Panc1 (cell line): Measurements from ENCODE around the gene PTP4A2. TPM values are rescaled to one million over a fixed set of nuclear protein-coding genes. Genes with fewer than 3 reads are reported as not detected.

Experiments used
- ATAC-seq: fragments of 200-7000 bp; cut with Tn5 transposase; 2 replicates; pipeline ENCODE4 v1.9.1; 2020; ENCODE audit warnings: mild to moderate bottlenecking, moderate library complexity
- BruUV-seq: library from RNA; stranded (reverse); fragments of 400-500 nt; replicated peaks from 2 replicates; lab custom pipeline; 2021; lab: Mats Ljungman, UMichigan
- CTCF ChIA-PET: fragments of 300-600 bp; sonication (Branson Sonifier 250); formaldehyde crosslinking; loops from one replicate; lab custom pipeline; 2022; ENCODE audit warnings: antibody characterized with exemption; lab: Charles Lee
- POLR2A ChIA-PET: fragments of 300-600 bp; sonication (Branson Sonifier 250); formaldehyde crosslinking; loops from one replicate; lab custom pipeline; 2022; ENCODE audit warnings: antibody characterized with exemption; lab: Charles Lee
- DNase-seq: peaks from one replicate; pipeline ENCODE4 v3.0.0-alpha.2; 2010; ENCODE audit warnings: low read depth, low spot score
- H3K27ac ChIP-seq: 2 replicates; pipeline ENCODE4 v1.5.1; 2011; ENCODE audit warnings: mild to moderate bottlenecking, low read length, inconsistent platforms
- H3K27me3 ChIP-seq: fragments of 200-500 bp; sonication (Bioruptor generic); 2 replicates; pipeline ENCODE4 v1.6.0; 2014; ENCODE audit warnings: low read length, inconsistent platforms; ENCODE audit not compliant: control insufficient read depth, insufficient read depth
- H3K36me3 ChIP-seq: fragments of 200-500 bp; sonication (Bioruptor generic); 2 replicates; pipeline ENCODE4 v1.5.1; 2014; ENCODE audit warnings: inconsistent platforms, mild to moderate bottlenecking, low read length, moderate library complexity; ENCODE audit not compliant: control insufficient read depth, insufficient read depth
- H3K4me1 ChIP-seq: 2 replicates; pipeline ENCODE4 v1.5.1; 2011; ENCODE audit warnings: inconsistent platforms, mild to moderate bottlenecking, low read length, moderate library complexity; ENCODE audit not compliant: control insufficient read depth, insufficient read depth
- H3K4me3 ChIP-seq, 2 experiments: 2 replicates each; pipeline ENCODE4 v1.5.1; 2011 to 2012; ENCODE audit warnings: low read depth in 2 of 2, low read length in 2 of 2, mild to moderate bottlenecking in 2 of 2, inconsistent platforms in 1 of 2, moderate library complexity in 1 of 2
- H3K9me3 ChIP-seq: fragments of 200-500 bp; sonication (Bioruptor generic); 2 replicates; pipeline ENCODE4 v1.5.1; 2014; ENCODE audit warnings: low read depth, mild to moderate bottlenecking, inconsistent platforms, low read length, moderate library complexity; ENCODE audit not compliant: control insufficient read depth, insufficient read depth
- CTCF ChIP-seq: fragments of 450-650 bp; IDR thresholded peaks from 2 replicates; pipeline ENCODE4 v1.5.1; 2017; ENCODE audit warnings: mild to moderate bottlenecking
- POLR2AphosphoS5 ChIP-seq: IDR thresholded peaks from 2 replicates; pipeline ENCODE4 v1.6.1; 2012; ENCODE audit warnings: mild to moderate bottlenecking, low read depth, low read length, moderate library complexity
- SIN3A ChIP-seq: IDR thresholded peaks from 2 replicates; pipeline ENCODE4 v1.6.1; 2012; ENCODE audit warnings: low read depth, mild to moderate bottlenecking, low read length, moderate library complexity, borderline replicate concordance; ENCODE audit not compliant: insufficient read depth
- TCF7L2 ChIP-seq: IDR thresholded peaks from 2 replicates; pipeline ENCODE4 v1.6.1; 2011; ENCODE audit warnings: mild to moderate bottlenecking, low read depth, low read length, inconsistent platforms
- in situ Hi-C: cut with HindIII; loops from 2 replicates; pipeline ENCODE4 v1.10.0; 2016; ENCODE audit warnings: low sequenced_read_pairs, low pct_unique_long_range_greater_than_20kb
- intact Hi-C: fragments of 100-400 bp; cut with micrococcal nuclease; formaldehyde crosslinking; loops from one replicate; pipeline ENCODE4 v1.10.0; 2022; ENCODE audit not compliant: unreplicated experiment
- total RNA-seq: library from RNA; stranded (reverse); gene quantifications from one replicate; pipeline ENCODE4 v1.2.1, GENCODE V29; 2021; ENCODE audit not compliant: unreplicated experiment
- TF ChIP-seq, protein P1 (sequence below), 2 experiments: IDR thresholded peaks; 2 replicates each; pipeline ENCODE4 v1.6.1; 2011 to 2012; ENCODE audit warnings: low read depth in 2 of 2, control low read depth in 1 of 2, low read length in 1 of 2, mild to moderate bottlenecking in 1 of 2, moderate library complexity in 1 of 2; ENCODE audit not compliant: insufficient read depth in 1 of 2

The PTP4A2 gene
- total RNA-seq, 1 experiment from 2014 or later = 559 TPM

- Histone ChIP-seq H3K9me3 (no peaks in the 10 kb centered on the region), H3K4me1 (peaks cover 3% of the 10 kb centered on the region; the same call in 1 of the 2 replicates), H3K27ac (no peak overlapping the region), H3K4me3 (no peak overlapping the region), H3K27me3 (no peaks in the 10 kb centered on the region), H3K36me3 (no peaks in the 10 kb centered on the region)
- TF ChIP-seq TCF7L2 = no peak
- TF ChIP-seq SIN3A = no peak
- TF ChIP-seq POLR2AphosphoS5 = no peak
- TF ChIP-seq, protein P1, sequence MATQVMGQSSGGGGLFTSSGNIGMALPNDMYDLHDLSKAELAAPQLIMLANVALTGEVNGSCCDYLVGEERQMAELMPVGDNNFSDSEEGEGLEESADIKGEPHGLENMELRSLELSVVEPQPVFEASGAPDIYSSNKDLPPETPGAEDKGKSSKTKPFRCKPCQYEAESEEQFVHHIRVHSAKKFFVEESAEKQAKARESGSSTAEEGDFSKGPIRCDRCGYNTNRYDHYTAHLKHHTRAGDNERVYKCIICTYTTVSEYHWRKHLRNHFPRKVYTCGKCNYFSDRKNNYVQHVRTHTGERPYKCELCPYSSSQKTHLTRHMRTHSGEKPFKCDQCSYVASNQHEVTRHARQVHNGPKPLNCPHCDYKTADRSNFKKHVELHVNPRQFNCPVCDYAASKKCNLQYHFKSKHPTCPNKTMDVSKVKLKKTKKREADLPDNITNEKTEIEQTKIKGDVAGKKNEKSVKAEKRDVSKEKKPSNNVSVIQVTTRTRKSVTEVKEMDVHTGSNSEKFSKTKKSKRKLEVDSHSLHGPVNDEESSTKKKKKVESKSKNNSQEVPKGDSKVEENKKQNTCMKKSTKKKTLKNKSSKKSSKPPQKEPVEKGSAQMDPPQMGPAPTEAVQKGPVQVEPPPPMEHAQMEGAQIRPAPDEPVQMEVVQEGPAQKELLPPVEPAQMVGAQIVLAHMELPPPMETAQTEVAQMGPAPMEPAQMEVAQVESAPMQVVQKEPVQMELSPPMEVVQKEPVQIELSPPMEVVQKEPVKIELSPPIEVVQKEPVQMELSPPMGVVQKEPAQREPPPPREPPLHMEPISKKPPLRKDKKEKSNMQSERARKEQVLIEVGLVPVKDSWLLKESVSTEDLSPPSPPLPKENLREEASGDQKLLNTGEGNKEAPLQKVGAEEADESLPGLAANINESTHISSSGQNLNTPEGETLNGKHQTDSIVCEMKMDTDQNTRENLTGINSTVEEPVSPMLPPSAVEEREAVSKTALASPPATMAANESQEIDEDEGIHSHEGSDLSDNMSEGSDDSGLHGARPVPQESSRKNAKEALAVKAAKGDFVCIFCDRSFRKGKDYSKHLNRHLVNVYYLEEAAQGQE (IDR thresholded peaks at IDR 0.05; ENCODE audit: insufficient read depth in 1 of 2, low read depth in 2 of 2, low read length in 1 of 2) = no peak
- TF ChIP-seq CTCF = no peak
- BruUV-seq = no TSS peak
- ATAC-seq = no peak
- in situ Hi-C loops (no loop called here), intact Hi-C loops (no loop called here)
- DNase-seq = no peak
- POLR2A ChIA-PET = interaction anchor here (0.7 kb wide), 1 partner anchor 192 kb away, joined by 3 read pairs; no protein-coding TSS in a partner anchor
- CTCF ChIA-PET = no interaction called here
Measured at GRCh38 chr1:31981972-31982371, 43.8 kb upstream of the PTP4A2 start.

GRCh38 chr1:31981456-31981839, 43.3 kb upstream of the PTP4A2 start:
- CTCF ChIA-PET = no interaction called here
- H3K4me3 ChIP-seq = no peak overlapping the region
- no peak for DNase-seq
- no peaks in the 10 kb centered on the region for H3K27me3 ChIP-seq
- peaks cover 3% of the 10 kb centered on the region; the same call in 1 of the 2 replicates for H3K4me1 ChIP-seq
- no peak for ATAC-seq
- H3K27ac ChIP-seq = no peak overlapping the region
- TF ChIP-seq, protein P1 (IDR thresholded peaks at IDR 0.05; ENCODE audit: insufficient read depth in 1 of 2, low read depth in 2 of 2, low read length in 1 of 2) = no peak
- no peak for TF ChIP-seq TCF7L2
- TF ChIP-seq SIN3A = no peak
- TF ChIP-seq CTCF = no peak
- TF ChIP-seq POLR2AphosphoS5 = no peak
- in situ Hi-C loops (no loop called here), intact Hi-C loops (no loop called here)
- no peaks in the 10 kb centered on the region for H3K9me3 ChIP-seq
- POLR2A ChIA-PET = interaction anchor here (0.7 kb wide), 2 partner anchors 32 to 191 kb away, joined by 3 to 12 read pairs; no protein-coding TSS in a partner anchor
- no TSS peak for BruUV-seq
- H3K36me3 ChIP-seq = no peaks in the 10 kb centered on the region
